Dermis microvascular lymphatic vessel endothelial cell (primary cell): ENCODE results near the gene TOR1B. TPM values are rescaled to one million over a fixed set of nuclear protein-coding genes. Genes with fewer than 3 reads are reported as not detected.
"Not testable (repeated sequence)": the region's sequence is repeated elsewhere in the genome, so short reads cannot be mapped to it uniquely, and the experiment has no call there.

Experiments used
- DNase-seq, 2 donors: peaks; one replicate each; pipeline versions ENCODE4 v3.0.0 to v3.0.0-alpha.2; 2010; ENCODE audit warnings: low read depth in 2 of 2
- total RNA-seq: library from RNA; depleted of rRNA; stranded (reverse); fragments of >200 nt; gene quantifications from 2 replicates; pipeline ENCODE4 v1.2.1, GENCODE V29; 2014

TOR1B gene
- total RNA-seq, 1 donor from 2014 or later: 17.5 TPM

DNA sequence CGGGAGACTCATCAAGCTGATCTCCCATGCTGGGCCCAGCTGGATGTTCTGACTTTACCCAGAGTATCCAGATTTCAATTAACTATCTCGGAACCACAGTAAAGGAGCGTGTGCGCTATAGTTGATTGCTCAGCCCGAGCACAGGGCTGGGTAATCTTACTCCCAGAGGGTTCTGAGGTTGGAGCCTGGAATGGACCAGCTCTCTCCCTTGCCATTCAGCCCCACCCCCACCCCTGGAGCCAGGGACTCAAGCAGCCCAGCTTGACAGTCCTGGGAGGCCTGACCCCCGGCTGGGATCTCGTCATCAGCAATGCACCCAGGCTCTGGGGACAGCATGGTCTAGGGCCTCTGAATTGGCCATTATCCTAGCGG lies 26.4 kb upstream of the TOR1B start:
- DNase-seq: no peak

DNA sequence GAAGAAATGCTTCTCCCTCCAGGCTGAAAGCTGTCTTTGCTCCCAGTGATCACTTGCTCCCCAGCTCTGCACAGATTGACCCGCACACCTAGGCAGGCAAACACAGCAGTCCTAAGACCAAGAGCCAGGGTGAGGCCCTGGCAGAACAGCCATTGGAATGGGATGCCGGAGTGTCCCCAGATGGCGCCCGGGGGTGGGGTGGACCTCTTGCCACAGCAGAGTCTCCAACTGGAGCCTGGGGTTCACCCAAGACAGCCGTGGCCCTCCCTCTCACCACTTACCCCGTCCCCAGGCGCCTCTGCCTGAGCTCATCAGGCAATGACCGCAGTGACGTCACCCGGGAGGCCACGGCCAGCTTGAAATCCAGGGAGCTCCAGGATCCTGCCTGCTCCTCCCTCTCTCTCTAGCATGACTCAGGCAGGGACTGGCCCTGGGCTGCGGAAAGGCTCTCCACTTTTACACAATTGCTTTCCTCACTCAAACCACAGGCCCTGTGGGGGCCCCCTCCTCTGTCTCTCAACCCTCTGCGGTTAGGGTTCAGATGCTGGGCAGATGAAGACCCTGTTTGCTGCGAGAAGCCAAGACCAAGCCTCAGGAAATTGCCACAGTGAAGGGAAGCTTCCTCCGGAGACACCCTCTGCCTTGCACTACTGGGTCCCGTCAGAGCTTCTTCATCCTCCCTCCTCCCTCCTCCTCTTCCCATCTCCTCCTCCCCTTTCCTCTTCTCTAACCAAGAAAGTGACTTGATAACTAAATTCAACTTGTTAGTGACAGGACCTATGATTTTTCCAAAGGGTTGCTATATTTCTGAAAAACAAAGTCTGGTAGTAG lies 25.8 kb upstream of the TOR1B start:
- peak; percentile 16 to 84 for DNase-seq

DNA sequence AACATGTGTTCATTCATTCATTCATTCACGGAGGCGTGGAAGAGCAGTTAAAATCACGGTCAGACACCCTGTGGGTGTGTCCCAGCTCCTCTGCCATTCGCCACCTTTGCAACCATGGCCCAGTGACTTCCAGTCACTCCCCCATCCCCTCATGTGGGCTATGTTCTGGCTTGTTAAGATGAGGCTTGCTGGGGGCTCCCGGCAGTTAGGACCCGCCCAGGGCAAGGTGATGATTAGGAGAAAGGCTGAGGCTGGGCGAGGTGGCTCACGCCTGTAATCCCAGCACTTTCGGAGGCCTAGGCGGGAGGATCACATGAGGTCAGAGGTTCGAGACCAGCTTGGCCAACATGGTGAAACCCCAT lies 25.2 kb upstream of the TOR1B start:
- DNase-seq: no peak

DNA sequence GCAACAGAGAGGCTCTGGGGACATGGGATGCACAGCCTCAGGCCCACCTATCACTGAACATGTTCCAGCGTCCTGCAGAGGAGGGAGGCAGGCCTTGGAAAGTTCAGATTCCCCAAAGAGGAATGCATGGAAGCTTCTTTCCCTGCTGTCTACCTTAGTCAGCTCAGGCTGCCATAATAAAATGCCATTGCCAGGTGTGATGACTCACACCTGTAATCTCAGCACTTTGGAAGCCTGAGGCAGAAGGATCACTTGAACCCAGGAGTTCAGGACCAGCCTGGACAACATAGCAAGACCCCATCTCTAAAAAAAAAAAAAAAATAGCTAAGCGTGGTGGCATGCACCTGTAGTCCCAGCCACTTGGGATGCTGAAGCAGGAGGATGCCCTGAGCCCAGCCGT lies 24.5 kb upstream of the TOR1B start:
- no peak for DNase-seq

DNA sequence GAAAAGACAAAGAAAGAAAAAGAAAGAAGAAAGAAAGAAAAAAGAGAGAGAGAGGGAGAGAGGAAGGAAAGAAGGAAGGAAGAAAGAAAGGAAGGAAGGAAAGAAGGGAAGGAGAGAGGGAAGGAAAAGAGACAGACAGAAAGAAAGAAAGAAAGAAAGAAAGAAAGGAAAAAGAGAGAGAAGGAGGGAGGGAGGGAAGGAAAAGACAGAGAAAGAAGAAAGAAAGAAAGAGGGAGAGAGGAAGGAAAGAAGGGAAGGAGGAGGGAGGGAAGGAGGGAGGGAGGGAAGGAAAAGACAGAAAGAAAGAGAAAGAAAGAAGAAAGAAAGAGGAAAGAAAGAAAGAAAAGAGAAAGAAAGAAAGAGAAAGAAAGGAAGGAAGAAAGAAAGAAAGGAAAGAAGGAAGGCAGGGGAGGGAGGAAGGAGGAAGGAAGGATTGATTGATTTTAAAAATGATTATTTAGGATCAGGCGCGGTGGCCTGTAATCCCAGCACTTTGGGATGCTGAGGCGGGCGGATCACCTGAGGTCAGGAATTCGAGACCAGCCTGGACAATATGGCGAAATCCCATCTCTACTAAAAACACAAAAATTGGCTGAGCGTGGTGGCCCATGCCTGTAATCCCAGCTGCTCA lies 23.3 kb upstream of the TOR1B start:
- DNase-seq: no peak

DNA sequence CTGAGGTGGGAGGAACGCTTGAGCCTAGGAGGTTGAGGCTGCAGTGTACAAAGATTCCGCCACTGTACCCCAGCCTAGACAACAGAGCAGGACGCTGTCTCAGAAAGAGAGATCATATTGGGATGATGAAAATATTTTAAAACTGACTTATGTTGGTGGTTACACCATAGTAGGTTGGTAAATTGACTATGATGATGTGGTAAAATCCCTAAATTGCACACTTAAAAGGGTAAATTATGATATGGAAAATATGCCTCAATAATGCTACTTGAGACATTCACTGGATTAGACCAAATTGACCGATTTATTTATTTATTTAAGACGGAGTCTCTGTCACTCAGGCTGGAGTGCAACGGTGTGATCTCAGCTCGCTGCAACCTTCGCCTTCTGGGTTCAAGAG lies 21.9 kb upstream of the TOR1B start:
- DNase-seq: no peak

DNA sequence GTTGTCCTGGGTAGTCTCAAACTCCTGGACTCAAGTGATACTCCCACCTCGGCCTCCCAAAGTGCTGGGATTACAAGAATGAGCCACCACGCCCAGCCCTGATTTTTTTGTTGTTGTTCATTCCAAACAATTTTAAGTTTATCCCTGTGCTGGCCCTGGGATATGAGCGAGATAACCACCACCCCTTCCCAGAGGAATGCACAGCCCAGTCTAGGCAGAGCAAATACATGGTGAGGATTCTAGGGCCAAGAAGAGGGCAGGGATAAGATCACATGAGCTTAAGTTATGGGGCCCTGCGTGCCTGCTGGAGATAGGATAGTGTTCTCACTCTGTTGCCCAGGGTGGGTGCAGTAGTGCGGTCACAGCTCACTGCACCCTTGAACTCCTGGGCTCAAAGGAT lies 21.0 kb upstream of the TOR1B start:
- no peak for DNase-seq

DNA sequence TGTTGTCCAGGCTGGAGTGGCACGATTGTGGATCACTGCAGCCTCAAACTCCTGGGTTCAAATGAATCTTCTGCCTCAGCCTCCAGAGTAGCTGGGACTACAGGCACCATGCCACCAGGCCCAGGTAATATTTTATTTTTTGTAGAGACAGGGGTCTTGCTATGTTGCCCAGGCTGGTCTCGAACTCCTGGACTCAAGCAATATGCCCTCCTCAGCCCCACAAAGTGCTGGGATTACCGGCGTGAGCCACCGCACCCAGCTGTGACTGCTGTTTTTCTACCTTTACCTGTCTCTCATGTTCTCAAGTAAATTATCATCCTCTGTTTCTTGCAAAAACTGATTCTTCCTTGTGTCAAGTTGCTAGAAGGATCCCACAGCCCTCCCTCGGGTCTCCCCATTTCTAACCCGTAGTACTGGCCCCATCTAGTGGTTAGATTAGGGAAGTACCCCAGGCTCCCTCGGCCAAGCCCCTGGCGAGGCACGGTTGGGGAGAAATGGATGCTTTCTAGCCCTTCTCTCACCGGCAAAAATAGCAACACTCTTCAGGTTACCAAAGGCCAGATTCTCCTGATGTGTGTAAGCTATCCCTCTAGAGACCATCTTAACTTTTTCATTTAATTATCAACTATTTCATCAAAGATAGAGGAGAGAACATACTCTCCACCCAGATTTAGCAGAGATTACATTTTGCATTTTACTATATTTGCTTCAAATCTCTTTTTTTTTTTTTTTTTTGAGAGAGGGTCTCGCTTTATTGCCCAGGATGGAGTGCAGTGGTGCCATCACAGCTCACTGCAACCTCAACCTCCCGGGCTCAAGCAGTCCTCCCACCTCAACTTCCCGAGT lies 19.2 kb upstream of the TOR1B start:
- DNase-seq: peak in 1 of 2 donors; percentile 66

DNA sequence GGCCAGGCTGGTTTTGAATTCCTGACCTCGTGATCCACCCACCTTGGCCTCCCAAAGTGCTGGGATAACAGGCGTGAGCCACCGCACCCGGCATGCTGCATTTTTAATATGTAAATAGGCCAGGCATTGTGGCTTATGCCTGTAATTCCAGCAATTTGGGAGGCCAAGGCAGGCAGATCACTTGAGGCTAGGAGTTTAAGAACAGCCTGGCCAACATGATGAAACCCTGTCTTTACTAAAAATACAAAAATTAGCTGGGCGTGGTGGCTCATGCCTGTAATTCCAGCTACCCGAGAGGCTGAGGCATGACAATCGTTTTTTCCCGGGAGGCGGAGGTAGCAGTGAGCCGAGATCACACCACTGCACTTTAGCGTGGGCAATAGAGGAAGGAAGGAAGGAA lies 18.0 kb upstream of the TOR1B start:
- DNase-seq: not testable (repeated sequence)

DNA sequence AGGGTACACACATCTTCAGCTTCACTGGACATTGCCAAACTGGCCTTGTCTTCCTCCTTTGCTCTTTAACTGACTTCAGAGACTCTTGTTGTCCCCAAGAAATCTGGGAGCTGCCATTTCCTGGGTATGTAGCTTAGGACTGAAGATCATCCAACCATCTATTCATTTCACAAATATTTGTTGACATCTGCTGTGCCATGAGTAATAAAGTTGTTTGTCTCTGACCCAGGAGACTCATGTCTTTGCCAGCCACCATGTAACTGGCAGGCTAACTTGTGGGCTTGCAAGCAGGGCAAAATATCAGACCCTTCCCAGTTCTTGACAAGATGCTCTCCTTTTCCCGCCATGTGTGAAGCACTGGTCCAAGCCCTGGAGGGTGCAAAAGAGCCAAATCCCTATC lies 17.1 kb upstream of the TOR1B start:
- no peak for DNase-seq

DNA sequence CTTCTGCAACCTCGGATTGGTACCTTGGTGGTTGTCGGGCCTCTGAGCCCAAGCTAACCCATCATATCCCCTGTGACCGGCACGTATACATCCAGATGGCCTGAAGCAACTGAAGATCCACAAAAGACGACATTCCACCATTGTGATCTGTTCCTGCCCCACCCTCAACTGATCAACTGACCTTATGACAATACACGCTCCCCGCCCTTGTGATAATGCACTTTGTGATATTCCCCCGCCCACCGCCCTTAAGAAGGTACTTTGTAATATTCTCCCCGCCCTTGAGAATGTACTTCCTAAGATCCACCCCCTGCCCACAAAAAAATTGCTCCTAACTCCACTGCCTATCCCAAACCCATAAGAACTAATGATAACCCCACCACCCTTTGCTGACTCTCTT lies 16.5 kb upstream of the TOR1B start:
- DNase-seq: no peak

DNA sequence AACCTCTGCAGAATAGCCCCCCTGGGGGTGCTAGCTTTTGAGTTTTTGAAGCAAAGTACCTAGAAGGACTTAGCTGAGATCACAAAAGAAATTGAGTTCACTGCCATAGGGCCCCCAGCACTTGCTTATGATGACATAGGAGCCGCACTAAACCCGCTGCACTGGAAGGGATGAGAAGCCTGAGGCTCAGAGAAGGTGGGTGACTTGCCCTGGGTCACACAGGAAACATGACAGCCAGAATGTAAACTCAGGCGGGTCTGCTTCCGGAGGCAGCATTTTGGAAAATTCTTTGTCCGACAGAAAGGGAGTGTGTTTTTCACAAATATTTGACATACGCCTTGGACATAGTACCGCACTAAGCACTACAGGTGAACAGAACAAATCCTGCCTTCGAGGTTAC lies 8.4 kb upstream of the TOR1B start:
- no peak for DNase-seq

DNA sequence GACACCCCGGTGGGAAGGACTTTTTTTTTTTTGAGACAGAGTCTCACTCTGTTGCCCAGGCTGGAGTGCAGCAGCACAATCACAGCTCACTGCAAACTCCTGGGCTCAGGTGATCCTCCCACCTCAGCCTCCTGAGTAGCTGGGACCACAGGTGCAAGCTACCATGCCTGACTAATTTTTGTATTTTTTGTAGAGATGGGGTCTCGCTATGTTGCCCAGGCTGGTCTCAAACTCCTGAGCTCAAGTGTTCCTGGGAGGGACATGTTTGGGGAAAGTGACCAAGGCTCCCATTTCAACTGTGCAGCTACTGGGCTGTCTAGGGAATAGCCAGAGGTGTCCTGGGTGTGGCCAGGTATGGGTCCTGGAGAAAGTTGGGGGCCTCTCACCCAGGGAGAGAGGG lies 7.0 kb upstream of the TOR1B start:
- DNase-seq: not testable (repeated sequence)

DNA sequence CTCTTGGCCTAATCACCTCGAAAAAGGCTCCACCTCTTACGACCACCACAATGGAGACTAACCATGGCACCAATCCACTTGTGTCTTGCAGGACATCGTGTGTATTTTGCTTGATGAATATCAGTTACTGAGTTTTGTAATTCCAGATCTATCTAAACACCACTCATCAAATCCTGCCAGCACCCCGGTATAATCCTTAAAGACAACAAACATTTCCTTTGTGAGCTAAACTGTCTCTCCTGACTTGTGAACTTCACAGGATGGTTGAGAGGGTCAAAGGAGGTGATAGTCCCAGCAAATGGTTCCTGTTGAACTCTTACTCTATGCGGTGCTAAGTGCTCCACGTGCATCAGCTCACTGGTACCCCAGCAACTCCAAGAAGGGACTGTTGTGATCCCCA lies 4.0 kb upstream of the TOR1B start:
- DNase-seq: no peak

DNA sequence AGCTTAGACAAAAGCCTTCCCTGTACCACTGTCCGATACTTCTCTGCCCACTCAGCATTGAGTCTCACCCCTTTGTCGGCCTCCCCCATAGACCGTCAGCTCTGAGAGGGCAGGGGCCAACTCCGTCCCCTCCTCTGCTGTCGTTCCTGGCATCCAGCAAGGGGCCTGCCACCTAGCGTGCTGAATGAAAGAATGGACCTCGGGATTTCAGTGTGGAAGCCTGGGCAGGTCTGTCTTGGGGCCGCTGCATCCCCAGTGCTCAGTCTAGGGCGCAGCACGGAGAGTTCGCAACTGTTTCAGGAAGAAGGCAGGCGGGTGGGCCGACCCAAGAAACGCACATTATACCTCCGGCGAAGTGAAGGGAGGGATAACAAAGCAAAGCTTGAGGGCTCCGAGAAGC lies 1.5 kb upstream of the TOR1B start:
- no peak for DNase-seq

DNA sequence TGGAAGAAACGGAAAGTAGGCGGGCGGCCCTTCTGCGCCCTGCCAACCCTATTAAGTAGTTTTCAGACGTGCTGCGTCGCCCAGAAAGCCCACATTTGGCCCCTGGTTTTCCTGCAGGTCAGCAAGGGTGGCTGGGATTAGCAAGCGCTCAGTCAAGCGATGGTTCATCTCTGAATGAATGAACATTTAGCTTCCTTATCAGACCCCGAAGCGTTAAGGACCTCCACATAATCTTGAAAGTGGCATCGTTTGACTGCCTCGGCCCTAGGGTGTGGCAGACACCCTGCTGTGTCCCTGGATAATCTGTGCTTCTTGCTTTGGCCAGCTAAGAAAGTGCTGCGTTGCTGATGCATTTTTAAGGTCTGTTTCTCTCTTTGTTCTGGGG lies 684 bp downstream of the TOR1B start:
- no peak for DNase-seq

DNA sequence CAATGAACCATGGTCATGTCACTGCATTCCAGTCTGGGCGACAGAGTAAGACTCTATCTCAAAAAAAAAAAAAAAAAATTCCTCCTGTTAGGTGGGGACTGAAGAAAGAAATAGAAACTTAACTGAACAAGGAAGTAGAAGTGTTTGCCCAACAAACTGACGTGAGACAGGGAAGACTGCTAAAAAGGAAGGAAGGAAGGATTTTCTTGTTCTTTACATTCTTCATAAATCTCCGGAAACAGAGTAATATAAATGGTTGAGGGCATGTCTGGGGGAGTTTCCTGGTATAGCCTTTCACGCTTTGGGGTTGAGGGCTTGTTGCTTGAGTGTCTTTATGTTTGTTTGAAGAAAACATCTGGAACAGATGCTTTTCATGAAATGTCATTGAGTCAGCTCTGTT lies 3.1 kb downstream of the TOR1B start:
- DNase-seq: no peak

DNA sequence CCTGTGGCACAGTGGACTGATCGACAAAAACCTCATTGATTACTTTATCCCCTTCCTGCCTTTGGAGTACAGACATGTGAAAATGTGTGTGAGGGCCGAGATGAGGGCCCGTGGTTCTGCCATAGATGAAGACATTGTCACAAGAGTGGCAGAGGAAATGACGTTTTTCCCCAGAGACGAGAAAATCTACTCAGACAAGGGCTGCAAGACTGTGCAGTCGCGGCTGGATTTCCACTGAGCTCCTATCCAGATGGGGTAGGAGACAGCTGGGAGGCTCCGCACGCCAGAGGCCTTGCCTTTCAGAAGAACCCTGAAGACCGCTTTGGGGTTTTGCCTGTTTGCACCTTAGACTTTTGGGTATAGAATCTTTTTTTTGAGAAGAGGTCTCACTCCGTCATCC lies 6.4 kb downstream of the TOR1B start:
- DNase-seq: no peak

DNA sequence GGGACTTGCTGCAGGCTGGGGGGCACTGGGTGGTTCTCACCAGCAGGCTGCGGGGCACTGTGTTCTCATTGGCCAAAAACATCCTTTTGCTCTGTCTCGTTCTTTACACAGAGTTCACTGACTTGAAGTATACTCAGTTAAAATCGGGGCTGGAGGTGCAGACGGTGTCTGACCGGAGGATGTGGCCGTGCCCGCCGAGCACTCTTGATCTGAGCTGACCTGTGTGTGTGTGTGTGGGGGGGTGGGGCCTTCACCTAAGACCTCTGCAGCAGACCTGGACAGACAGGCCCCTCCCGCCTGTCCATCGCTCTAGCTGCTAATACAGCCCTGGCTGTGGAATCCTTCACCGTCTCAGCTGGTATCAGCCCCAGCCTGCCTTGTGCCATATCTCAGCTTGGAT lies 7.1 kb downstream of the TOR1B start:
- DNase-seq: no peak

DNA sequence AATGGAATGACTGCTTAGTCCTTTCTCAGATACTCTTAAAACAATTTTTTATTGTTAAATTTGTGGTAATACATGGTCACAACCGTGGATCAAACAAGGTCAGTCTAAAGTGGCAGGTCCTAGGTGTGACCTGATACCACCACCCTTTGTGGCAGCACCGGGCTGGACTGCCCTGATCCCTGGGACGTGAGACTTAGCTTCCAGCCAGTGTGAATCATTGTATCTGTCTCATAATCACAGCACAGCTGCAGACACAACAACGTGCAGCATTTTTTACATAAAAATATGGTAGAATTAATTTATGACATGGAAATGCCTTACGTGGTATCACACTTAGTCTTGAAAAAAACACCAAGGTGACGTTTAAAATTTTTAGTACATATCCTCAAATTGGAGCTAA lies 7.8 kb downstream of the TOR1B start:
- no peak for DNase-seq

DNA sequence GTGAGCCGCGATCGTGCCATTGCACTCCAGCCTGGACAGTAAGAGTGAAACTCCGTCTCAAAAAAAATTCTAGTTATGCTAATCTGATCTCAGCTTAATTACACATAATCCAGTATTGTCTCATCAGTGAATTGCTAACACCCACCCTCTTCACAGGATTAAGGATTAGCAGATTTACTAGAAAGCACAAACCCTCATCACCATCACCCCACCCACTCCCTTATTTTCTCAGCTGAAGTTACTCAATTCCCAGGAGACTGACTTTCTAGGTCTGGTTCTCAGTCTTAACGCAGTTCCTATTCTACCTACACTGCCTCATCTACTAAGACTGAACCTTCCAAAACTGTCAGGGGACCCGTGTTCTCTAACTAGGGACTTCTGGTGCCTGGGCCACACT lies 9.0 kb downstream of the TOR1B start:
- no peak for DNase-seq

DNA sequence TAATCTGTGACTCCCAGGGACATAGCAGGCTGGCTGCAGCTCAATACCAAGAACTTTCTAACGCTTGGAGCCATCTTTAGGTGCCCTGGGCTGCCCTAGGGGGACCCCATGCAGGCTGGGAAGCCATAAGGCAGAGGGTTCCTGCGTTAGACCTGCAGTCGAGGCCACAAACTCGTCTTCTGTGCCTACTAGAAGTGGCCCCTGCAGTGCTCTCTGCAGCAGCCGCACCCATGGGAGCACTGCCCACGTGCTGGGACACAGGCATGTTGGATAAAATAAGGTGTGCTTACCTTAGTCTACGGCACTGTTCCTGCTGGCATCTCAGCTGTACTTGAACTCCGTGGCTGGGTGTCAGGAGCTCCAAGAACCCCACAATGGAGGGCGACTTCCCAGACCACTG lies 9.4 kb downstream of the TOR1B start:
- no peak for DNase-seq

DNA sequence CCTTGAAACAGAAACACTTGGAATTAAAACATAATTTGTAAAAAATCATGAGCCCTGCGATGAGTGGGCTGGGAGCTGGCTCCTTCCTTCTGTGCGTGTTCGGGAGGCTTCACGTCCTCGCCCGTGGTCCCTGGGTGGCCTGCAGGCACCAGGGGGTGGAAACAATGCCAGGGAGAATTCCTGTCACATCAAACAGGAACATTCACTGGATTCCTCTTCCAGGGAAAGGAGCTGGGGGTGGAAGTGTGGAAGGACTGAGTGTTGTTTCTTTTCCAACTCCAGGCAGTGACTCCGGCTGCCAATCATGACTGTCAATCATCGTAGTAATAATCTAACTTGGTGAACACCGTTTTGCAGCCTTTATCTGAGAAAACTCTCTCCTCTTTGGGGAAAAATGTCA lies 10.7 kb downstream of the TOR1B start:
- no peak for DNase-seq
